Lower lobe of right lung (tissue), 2 donors: Measurements from ENCODE around the gene SRL. TPM values are rescaled to one million over a fixed set of nuclear protein-coding genes. Genes with fewer than 3 reads are reported as not detected.

ENCODE experiments used
- ATAC-seq, 2 donors: fragments of 200-7000 bp; cut with Tn5 transposase; one replicate each; pipeline ENCODE4 v1.9.1; 2020 to 2022; ENCODE audit warnings: mild to moderate bottlenecking in 2 of 2, moderate library complexity in 2 of 2
- DNase-seq: peaks from one replicate; pipeline ENCODE4 v3.0.0-alpha.2; 2020
- H3K27ac ChIP-seq: fragments of 200-600 bp; one replicate; pipeline ENCODE4 v1.8.0; 2022
- H3K27me3 ChIP-seq: fragments of 200-600 bp; one replicate; pipeline ENCODE4 v1.8.0; 2022; ENCODE audit warnings: low read depth
- H3K36me3 ChIP-seq: fragments of 200-600 bp; one replicate; pipeline ENCODE4 v1.8.0; 2022; ENCODE audit warnings: mild to moderate bottlenecking
- H3K4me1 ChIP-seq: fragments of 200-600 bp; one replicate; pipeline ENCODE4 v1.8.0; 2022
- H3K4me3 ChIP-seq: fragments of 200-600 bp; one replicate; pipeline ENCODE4 v1.8.0; 2022; ENCODE audit warnings: mild to moderate bottlenecking
- H3K9me3 ChIP-seq: fragments of 200-600 bp; one replicate; pipeline ENCODE4 v1.8.0; 2022
- CTCF ChIP-seq: fragments of 200-600 bp; IDR thresholded peaks from one replicate; pipeline ENCODE4 v1.8.0; 2022; ENCODE audit warnings: antibody characterized with exemption, mild to moderate bottlenecking
- intact Hi-C: fragments of 100-400 bp; cut with DNase I; formaldehyde crosslinking; loops from one replicate; pipeline ENCODE4 v1.11.0; 2022
- long read RNA-seq: library from polyadenylated mRNA; unstranded; transcript quantifications from one replicate; pipeline ENCODE4 v2.0.0, GENCODE V29; 2021
- total RNA-seq: library from RNA; stranded (reverse); fragmentation: NEBNext Ultra II Directional; extraction: Animal tissue kit (Norgen Biotek cat#: 25700); gene quantifications from one replicate; pipeline ENCODE4 v1.2.1, GENCODE V29; 2021
- donor health status: DM: no; HTN: yes; CAD: no; lungs with severe emphysema.

Gene SRL
- 1.4 TPM for total RNA-seq
- long read RNA-seq, full-length matches to known transcripts = 6 of 7 reads
- long read RNA-seq, partial matches to known transcripts = 0 of 7 reads
- long read RNA-seq, other reads (novel, unspliced or antisense) = 1 of 7 reads

GRCh38 chr16:4241928-4242283, at the start of gene SRL:
TSS of gene SRL (minus strand) at chr16:4242080. CDS start at chr16:4242067, 13 bp downstream.
- Histone ChIP-seq H3K27ac (no peak within 1 kb of the TSS), H3K36me3 (no peaks in the 10 kb centered on the region), H3K4me1 (no peaks in the 10 kb centered on the region), H3K4me3 (no peak within 1 kb of the TSS), H3K27me3 (peaks cover 8% of the 10 kb centered on the region), H3K9me3 (no peaks in the 10 kb centered on the region)
- no peak for ATAC-seq
- intact Hi-C loops = no loop called here
- no peak for DNase-seq
- no peak for TF ChIP-seq CTCF

- DNase-seq = peak; percentile 59
- intact Hi-C loops = no loop called here
Observed at GRCh38 chr16:4290236-4290830, 48.5 kb upstream of the SRL start.

GRCh38 chr16:4288148-4288921, 46.5 kb upstream of the SRL start:
- TF ChIP-seq CTCF = peak; percentile 96
- H3K36me3 ChIP-seq = no peaks in the 10 kb centered on the region
- no peaks in the 10 kb centered on the region for H3K27me3 ChIP-seq
- no peaks in the 10 kb centered on the region for H3K9me3 ChIP-seq
- no peak overlapping the region for H3K27ac ChIP-seq
- intact Hi-C loops = no loop called here
- ATAC-seq = peak; percentile 76 to 80
- peak; percentile 88 for DNase-seq
- H3K4me1 ChIP-seq = peaks cover 26% of the 10 kb centered on the region
- no peak overlapping the region for H3K4me3 ChIP-seq

More at GRCh38 chr16:4290236-4290830, 48.5 kb upstream of the SRL start:
- Histone ChIP-seq H3K9me3 (no peaks in the 10 kb centered on the region), H3K27ac (peak overlapping the region; percentile 84), H3K36me3 (no peaks in the 10 kb centered on the region), H3K27me3 (no peaks in the 10 kb centered on the region), H3K4me3 (no peak overlapping the region), H3K4me1 (peaks cover 38% of the 10 kb centered on the region)
- TF ChIP-seq CTCF = peak; percentile 30
- peak; percentile 81 to 90 for ATAC-seq

GRCh38 chr16:4285167-4285566, 43.3 kb upstream of the SRL start:
- Histone ChIP-seq H3K27ac (no peak overlapping the region), H3K4me3 (no peak overlapping the region), H3K4me1 (peaks cover 13% of the 10 kb centered on the region), H3K9me3 (no peaks in the 10 kb centered on the region), H3K36me3 (no peaks in the 10 kb centered on the region), H3K27me3 (no peaks in the 10 kb centered on the region)
- ATAC-seq = no peak
- no peak for DNase-seq
- TF ChIP-seq CTCF = no peak
- intact Hi-C loops = no loop called here

GRCh38 chr16:4283939-4284338, 42.1 kb upstream of the SRL start:
- no peak for ATAC-seq
- no peaks in the 10 kb centered on the region for H3K27me3 ChIP-seq
- intact Hi-C loops = no loop called here
- H3K9me3 ChIP-seq = no peaks in the 10 kb centered on the region
- DNase-seq = no peak
- no peak for TF ChIP-seq CTCF
- no peak overlapping the region for H3K27ac ChIP-seq
- H3K4me3 ChIP-seq = no peak overlapping the region
- H3K36me3 ChIP-seq = no peaks in the 10 kb centered on the region
- H3K4me1 ChIP-seq = peaks cover 10% of the 10 kb centered on the region
